ENCODE data around the gene TNFAIP8L1.

TNFAIP8L1 gene

DNA sequence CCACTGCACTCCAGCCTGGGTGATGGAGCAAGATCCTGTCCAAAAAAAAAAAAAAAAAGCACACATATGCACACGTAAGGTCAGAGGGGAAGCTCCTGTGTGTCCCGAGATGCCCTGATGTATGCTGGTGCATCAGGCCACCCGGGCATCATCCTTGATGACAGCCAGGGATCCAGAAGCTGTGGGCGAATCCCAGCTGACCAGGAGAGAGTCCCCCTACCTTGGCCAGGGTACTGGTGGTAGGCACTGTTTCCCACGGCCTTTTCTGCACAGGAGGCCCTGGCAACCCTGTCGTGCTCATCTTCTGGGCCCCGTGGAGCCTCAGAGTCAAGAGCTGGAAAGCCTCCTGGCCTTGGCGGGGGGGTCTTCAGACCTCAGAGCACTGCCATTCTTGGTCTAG, 16.8 kb downstream of the TNFAIP8L1 start:
- DNase-seq (ENCODE audit: extremely low read depth, low read depth) = no peak
- TF ChIP-seq, protein P1, sequence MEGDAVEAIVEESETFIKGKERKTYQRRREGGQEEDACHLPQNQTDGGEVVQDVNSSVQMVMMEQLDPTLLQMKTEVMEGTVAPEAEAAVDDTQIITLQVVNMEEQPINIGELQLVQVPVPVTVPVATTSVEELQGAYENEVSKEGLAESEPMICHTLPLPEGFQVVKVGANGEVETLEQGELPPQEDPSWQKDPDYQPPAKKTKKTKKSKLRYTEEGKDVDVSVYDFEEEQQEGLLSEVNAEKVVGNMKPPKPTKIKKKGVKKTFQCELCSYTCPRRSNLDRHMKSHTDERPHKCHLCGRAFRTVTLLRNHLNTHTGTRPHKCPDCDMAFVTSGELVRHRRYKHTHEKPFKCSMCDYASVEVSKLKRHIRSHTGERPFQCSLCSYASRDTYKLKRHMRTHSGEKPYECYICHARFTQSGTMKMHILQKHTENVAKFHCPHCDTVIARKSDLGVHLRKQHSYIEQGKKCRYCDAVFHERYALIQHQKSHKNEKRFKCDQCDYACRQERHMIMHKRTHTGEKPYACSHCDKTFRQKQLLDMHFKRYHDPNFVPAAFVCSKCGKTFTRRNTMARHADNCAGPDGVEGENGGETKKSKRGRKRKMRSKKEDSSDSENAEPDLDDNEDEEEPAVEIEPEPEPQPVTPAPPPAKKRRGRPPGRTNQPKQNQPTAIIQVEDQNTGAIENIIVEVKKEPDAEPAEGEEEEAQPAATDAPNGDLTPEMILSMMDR (IDR thresholded peaks at IDR 0.05; ENCODE audit: low read depth, low read length, missing control alignments) = no peak
- H3K4me3 ChIP-seq (replicated peaks; ENCODE audit: low read depth, low read length) = no peak overlapping the region

DNA sequence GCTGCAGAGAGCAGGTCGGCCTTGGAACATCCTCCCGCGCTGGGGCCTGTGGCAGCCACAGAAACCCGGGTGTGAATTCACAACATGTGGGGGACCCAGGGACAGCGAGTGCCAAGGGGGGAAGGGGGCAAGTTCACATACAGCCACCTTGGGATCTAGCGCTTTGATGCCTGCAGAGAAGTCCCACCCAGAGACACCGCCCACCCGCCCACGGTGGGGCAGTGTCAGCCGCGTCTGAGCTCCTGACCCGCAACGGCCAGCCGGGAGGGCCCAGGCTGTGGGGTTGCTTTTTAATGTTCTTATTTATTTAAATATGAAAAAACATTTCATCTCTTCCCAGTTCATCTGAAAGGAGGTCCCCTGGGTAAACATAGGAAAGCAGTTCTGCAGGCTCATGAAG, 17.9 kb downstream of the TNFAIP8L1 start:
- no peak for DNase-seq (ENCODE audit: extremely low read depth, low read depth)
- TF ChIP-seq, protein P1 (IDR thresholded peaks at IDR 0.05; ENCODE audit: low read depth, low read length, missing control alignments) = no peak
- H3K4me3 ChIP-seq (replicated peaks; ENCODE audit: low read depth, low read length) = no peak overlapping the region

DNA sequence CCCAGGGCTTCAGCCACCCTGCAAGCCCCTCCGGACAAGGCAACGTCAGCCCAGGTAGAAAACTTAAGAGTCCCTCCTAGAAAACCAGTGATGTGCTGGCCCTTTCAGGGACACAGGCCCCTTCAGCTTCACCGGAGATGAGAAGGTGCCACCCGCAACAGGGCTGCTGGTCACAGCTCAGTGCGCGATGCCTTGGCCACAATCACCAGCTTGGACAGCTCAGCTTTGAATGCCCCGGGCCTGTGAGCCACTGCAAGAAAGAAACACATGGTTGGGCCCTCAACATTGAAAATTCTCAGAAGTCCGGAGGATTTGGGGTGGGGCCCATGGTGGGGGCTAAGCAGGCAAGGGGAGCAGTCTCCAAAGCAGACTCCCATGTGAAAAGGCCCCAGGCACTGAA, 18.5 kb downstream of the TNFAIP8L1 start:
- TF ChIP-seq, protein P1 (IDR thresholded peaks at IDR 0.05; ENCODE audit: low read depth, low read length, missing control alignments) = no peak
- no peak for DNase-seq (ENCODE audit: extremely low read depth, low read depth)
- no peak overlapping the region for H3K4me3 ChIP-seq (replicated peaks; ENCODE audit: low read depth, low read length)

DNA sequence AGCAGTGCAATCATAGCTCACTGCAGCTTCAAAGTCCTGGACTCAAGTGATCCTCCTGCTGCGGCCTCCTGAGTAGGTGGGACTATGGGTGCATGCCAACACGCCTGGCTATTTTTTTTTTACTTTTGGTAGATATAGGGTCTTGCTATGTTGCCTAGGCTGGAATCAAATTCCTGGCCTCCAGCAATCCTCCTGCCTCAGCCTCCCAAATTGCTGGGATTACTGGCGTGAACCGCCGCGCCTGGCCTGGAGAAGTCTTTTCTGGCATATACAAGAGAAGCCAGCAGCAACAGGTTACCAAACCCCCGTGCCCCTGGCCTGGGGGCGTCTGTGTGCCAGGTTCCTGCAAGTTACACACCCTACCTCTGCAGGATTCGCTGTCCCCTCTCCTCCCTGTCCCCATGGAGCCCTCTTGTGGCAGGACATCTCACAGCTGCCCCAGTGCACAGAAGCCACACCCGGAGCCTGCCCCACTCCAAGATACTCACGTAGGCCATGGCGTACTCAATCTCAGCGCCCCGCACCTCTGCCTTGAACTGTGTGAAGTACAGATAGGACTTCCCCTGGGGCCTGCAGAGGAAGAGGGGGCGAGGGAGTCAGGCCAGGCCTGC, 21.0 kb downstream of the TNFAIP8L1 start:
- TF ChIP-seq, protein P1 (IDR thresholded peaks at IDR 0.05; ENCODE audit: low read depth, low read length, missing control alignments) = peak; percentile 25
- no peak for DNase-seq (ENCODE audit: extremely low read depth, low read depth)

DNA sequence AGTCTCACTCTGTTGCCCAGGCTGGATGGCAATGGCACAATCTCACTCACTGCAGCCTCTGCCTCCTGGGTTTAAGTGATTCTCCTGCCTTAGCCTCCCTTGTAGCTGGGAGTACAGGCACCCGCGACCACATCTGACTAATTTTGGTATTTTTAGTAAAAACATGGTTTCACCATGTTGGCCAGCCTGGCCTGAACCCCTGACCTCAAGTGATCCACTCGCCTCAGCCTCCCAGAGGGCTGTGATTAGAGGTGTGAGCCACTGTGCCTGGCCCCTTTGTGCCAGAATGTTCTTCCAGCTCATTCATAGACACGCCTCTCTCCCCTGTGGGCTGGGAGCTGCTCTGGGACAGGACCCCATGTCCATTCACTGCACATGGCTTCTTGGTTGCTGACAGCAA, 21.7 kb downstream of the TNFAIP8L1 start:
- DNase-seq (ENCODE audit: extremely low read depth, low read depth) = no peak
- no peak overlapping the region for H3K4me3 ChIP-seq (replicated peaks; ENCODE audit: low read depth, low read length)
- TF ChIP-seq, protein P1 (IDR thresholded peaks at IDR 0.05; ENCODE audit: low read depth, low read length, missing control alignments) = no peak

More for the DNA sequence above, 21.0 kb downstream of the TNFAIP8L1 start:
- H3K4me3 ChIP-seq (replicated peaks; ENCODE audit: low read depth, low read length) = no peak overlapping the region

DNA sequence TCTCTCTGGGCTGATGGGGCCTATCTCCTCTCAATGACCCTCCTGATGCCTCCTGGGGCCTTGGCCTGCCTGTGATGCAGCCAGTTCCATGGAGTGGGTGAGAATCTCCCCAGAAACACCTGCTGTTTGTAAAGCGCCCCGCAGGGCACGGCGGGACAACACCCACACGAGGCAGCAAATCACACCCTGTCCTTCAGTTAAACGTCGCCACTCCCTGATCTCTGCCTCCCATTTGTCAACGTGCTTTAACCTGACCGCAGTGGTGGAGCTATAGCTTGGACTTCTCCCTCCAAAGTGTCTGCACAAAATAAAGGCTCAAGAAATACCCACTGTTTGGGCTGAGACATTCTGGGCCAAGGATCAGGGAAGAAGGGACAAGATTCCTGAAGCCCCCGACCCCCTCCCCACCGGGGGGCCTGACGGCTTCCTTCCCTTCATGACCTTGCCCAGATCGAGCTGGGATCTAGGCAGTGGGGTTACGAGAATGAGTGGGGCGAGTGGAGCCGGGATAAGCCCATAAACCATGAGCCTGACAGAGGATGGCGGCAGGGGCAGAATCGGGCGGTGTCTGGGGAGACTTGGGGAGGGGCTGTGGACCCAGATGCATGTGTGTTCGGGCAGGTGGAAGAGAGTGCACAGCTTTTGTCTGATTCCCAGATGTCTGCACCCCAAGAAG, 22.8 kb downstream of the TNFAIP8L1 start:
- TF ChIP-seq, protein P1 (IDR thresholded peaks at IDR 0.05; ENCODE audit: low read depth, low read length, missing control alignments) = no peak
- H3K4me3 ChIP-seq (replicated peaks; ENCODE audit: low read depth, low read length) = no peak overlapping the region
- DNase-seq (ENCODE audit: extremely low read depth, low read depth) = no peak

All from HFF-Myc (cell line).